Activated CD8-positive, alpha-beta memory T cell treated with anti-CD3 and anti-CD28 coated beads, Interleukin-2, amount 10 ng/mL, durations not matched to agents 7 days and 5 days (primary cell): Measurements from ENCODE around the gene CACTIN. TPM values are rescaled to one million over a fixed set of nuclear protein-coding genes. Genes with fewer than 3 reads are reported as not detected.
A peak's percentile ranks its signal among the peaks of the same experiment; 100 is the strongest.

Experiments used
- ATAC-seq: fragments of 150-1000 bp; cut with Tn5 transposase; one replicate; pipeline ENCODE4 v1.10.0; 2021; ENCODE audit warnings: moderate library complexity
- CTCF ChIA-PET: fragments of 350-600 bp; sonication (Branson Sonifier 250); formaldehyde crosslinking; loops from one replicate; lab custom pipeline; 2021; ENCODE audit warnings: antibody characterized with exemption; lab: Charles Lee
- DNase-seq: peaks from one replicate; pipeline ENCODE4 v3.0.0-alpha.2; 2020
- H3K27ac Mint-ChIP-seq: one replicate; pipeline ENCODE4 v1.8.0; 2021; ENCODE audit warnings: mild to moderate bottlenecking, mixed read lengths
- H3K27me3 Mint-ChIP-seq: one replicate; pipeline ENCODE4 v1.8.0; 2021; ENCODE audit warnings: mixed read lengths
- H3K36me3 Mint-ChIP-seq: one replicate; pipeline ENCODE4 v1.8.0; 2021; ENCODE audit warnings: mild to moderate bottlenecking, mixed read lengths
- H3K4me1 Mint-ChIP-seq: one replicate; pipeline ENCODE4 v1.8.0; 2021; ENCODE audit warnings: mixed read lengths
- H3K4me3 Mint-ChIP-seq: one replicate; pipeline ENCODE4 v1.8.0; 2021; ENCODE audit warnings: mild to moderate bottlenecking, moderate library complexity, mixed read lengths
- H3K9me3 Mint-ChIP-seq: one replicate; pipeline ENCODE4 v1.8.0; 2022; ENCODE audit warnings: low read depth, mixed read lengths
- total RNA-seq, 2 experiments: library from RNA; stranded (reverse); gene quantifications; one replicate each; pipeline ENCODE4 v1.2.3, GENCODE V29; 2021

The CACTIN gene
- total RNA-seq, 2 experiments from 2014 or later = 33.4 to 33.7 TPM

DNA sequence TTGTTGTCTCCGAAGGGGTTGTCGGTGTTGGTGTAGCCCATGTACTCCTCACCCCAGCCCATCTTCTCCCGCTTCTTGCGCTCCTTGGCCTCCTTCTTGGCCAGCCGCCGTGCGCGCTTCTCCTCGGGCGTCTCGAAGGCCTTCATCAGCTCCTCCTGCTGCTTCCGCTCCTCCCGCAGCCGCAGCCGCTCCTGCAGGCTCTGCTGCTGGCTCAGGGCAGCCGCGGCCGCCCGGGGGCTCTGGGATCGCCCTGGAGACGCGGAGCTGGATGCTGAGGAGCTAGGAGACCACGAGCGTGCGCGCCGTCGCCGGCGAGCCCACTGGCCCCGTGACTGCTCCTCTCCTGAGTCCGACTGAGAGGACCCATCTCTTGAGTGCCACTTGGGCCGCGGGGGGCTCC lies 2.9 kb downstream of the CACTIN start:
- Mint-ChIP-seq H3K36me3 (peaks cover 5% of the 10 kb centered on the region), H3K27ac (no peak overlapping the region), H3K4me3 (no peak overlapping the region), H3K27me3 (no peaks in the 10 kb centered on the region), H3K4me1 (peaks cover 24% of the 10 kb centered on the region), H3K9me3 (no peaks in the 10 kb centered on the region)
- CTCF ChIA-PET = no interaction called here
- no peak for DNase-seq
- ATAC-seq = no peak

DNA sequence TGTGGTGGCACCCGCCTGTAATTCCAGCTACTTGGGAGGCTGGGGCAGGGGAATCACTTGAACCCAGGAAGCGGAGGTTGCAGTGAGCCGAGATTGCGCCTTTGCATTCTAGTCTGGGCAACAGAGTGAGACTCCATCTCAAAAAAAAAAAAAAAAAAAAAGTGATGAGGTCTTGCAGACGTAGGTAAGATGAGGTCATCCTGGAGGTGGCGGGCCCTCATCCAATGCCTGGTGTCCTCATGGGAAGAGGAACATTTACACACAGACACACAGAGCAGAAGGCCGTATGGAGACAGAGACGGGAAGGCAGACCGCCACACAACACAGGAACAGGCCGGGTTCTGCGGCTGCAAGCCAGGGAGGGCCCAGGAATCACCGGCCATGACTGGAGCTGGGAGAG lies 4.4 kb downstream of the CACTIN start:
- DNase-seq = no peak
- Mint-ChIP-seq H3K4me3 (no peak overlapping the region), H3K27me3 (no peaks in the 10 kb centered on the region), H3K4me1 (peaks cover 24% of the 10 kb centered on the region), H3K27ac (no peak overlapping the region), H3K36me3 (peaks cover 5% of the 10 kb centered on the region), H3K9me3 (no peaks in the 10 kb centered on the region)
- CTCF ChIA-PET = no interaction called here
- no peak for ATAC-seq

- CTCF ChIA-PET = no interaction called here
These were observed 4.9 kb downstream of the CACTIN start for GRCh38 chr19:3621689-3622088.

GRCh38 chr19:3620817-3621547 lies 5.6 kb downstream of the CACTIN start:
- Mint-ChIP-seq H3K36me3 (peaks cover 5% of the 10 kb centered on the region), H3K4me3 (no peak overlapping the region), H3K27ac (no peak overlapping the region), H3K4me1 (peaks cover 18% of the 10 kb centered on the region), H3K27me3 (no peaks in the 10 kb centered on the region), H3K9me3 (no peaks in the 10 kb centered on the region)
- DNase-seq = no peak
- CTCF ChIA-PET = no interaction called here
- no peak for ATAC-seq

More at GRCh38 chr19:3621689-3622088, 4.9 kb downstream of the CACTIN start:
- DNase-seq (no peak), ATAC-seq (no peak)
- H3K4me1 Mint-ChIP-seq = peaks cover 21% of the 10 kb centered on the region
- no peaks in the 10 kb centered on the region for H3K9me3 Mint-ChIP-seq
- peaks cover 5% of the 10 kb centered on the region for H3K36me3 Mint-ChIP-seq
- no peak overlapping the region for H3K27ac Mint-ChIP-seq
- H3K4me3 Mint-ChIP-seq = no peak overlapping the region
- H3K27me3 Mint-ChIP-seq = no peaks in the 10 kb centered on the region

- Mint-ChIP-seq H3K4me1 (peaks cover 11% of the 10 kb centered on the region), H3K36me3 (peaks cover 5% of the 10 kb centered on the region), H3K27me3 (no peaks in the 10 kb centered on the region), H3K27ac (no peak overlapping the region), H3K9me3 (no peaks in the 10 kb centered on the region), H3K4me3 (no peak overlapping the region)
- ATAC-seq (no peak), DNase-seq (no peak)
- CTCF ChIA-PET = interaction anchor here (1.7 kb wide), 1 partner anchor 15 kb away, joined by 3 read pairs; no protein-coding TSS in a partner anchor
These were observed 6.3 kb downstream of the CACTIN start for GRCh38 chr19:3620145-3620816.

DNA sequence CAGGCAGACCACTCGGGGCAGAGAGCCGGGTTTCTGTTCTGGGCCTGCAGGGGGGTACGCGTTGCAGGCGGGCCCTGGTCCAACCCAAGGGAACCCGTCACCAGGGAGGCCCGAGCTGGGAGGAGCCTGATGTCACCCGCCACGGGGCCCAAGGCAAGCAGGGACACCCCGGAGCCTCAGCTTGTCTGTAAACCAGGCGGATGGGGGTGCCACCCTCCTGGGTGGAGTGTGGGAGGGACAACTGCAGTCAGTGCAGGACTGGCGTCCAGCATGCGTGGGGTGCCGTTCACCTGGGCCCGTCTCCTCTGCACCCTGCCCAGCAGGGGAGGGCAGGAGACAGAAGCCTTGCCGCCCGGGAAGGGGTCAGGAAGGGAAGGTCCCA lies 7.0 kb downstream of the CACTIN start:
- DNase-seq = no peak
- CTCF ChIA-PET = interaction anchor here (1.4 to 1.9 kb wide), 3 partner anchors 15 to 46 kb away, joined by 3 to 9 read pairs (median 3); no protein-coding TSS in a partner anchor
- no peak overlapping the region for H3K27ac Mint-ChIP-seq
- H3K36me3 Mint-ChIP-seq = peaks cover 5% of the 10 kb centered on the region
- H3K9me3 Mint-ChIP-seq = no peaks in the 10 kb centered on the region
- no peak overlapping the region for H3K4me3 Mint-ChIP-seq
- H3K4me1 Mint-ChIP-seq = peaks cover 7% of the 10 kb centered on the region
- no peak for ATAC-seq
- no peaks in the 10 kb centered on the region for H3K27me3 Mint-ChIP-seq

GRCh38 chr19:3618811-3619630 lies 7.6 kb downstream of the CACTIN start:
- DNase-seq = no peak
- Mint-ChIP-seq H3K9me3 (no peaks in the 10 kb centered on the region), H3K36me3 (peaks cover 5% of the 10 kb centered on the region), H3K27me3 (no peaks in the 10 kb centered on the region), H3K27ac (no peak overlapping the region), H3K4me3 (no peak overlapping the region), H3K4me1 (peaks cover 1% of the 10 kb centered on the region)
- CTCF ChIA-PET = interaction anchor here (0.6 to 1.9 kb wide), 6 partner anchors 14 to 1239 kb away, joined by 3 to 13 read pairs (median 4); no protein-coding TSS in a partner anchor
- ATAC-seq = no peak

DNA sequence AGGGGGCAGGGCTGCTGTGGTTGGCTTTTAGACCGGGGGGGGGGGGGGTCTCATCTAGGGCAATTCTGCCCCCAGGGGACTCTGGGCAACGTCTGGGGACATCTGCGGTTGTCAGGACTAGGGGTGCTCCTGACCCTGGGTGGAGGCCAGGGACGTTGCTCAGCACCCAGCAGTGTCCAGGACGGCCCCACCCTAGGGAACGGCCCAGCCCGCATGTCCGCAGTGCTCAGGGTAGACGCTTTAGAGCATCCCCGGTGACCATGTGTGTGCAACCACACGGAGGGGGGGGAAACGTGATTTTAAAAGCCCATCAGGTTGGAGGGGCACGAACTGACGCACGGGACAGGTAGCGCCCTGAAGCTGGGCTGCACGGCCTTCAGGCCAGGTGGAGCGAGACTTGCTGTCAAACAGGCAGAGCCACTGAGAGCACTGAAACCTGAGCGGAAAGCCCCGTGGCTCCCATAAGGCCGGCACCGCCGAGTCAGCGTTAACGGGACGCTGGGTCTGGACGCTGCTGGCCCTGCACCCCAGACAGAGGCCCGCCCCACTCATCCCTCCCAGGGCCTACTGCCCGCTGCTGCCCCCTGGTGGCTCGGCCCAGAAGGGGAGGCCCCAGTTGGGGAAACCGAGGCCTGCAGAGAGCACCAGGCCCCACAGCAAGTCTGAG lies 8.3 kb downstream of the CACTIN start:
- no peaks in the 10 kb centered on the region for H3K27me3 Mint-ChIP-seq
- H3K4me3 Mint-ChIP-seq = no peak overlapping the region
- H3K4me1 Mint-ChIP-seq = no peaks in the 10 kb centered on the region
- ATAC-seq = peak; percentile 68
- H3K9me3 Mint-ChIP-seq = no peaks in the 10 kb centered on the region
- peak; percentile 58 for DNase-seq
- CTCF ChIA-PET = interaction anchor here (1.0 to 1.9 kb wide), 4 partner anchors 30 to 73 kb away, joined by 3 to 13 read pairs (median 6); no protein-coding TSS in a partner anchor
- peaks cover 5% of the 10 kb centered on the region for H3K36me3 Mint-ChIP-seq
- H3K27ac Mint-ChIP-seq = no peak overlapping the region

GRCh38 chr19:3617463-3617862 lies 9.1 kb downstream of the CACTIN start:
- H3K36me3 Mint-ChIP-seq = peaks cover 2% of the 10 kb centered on the region
- H3K4me3 Mint-ChIP-seq = no peak overlapping the region
- DNase-seq (no peak), ATAC-seq (no peak)
- H3K9me3 Mint-ChIP-seq = no peaks in the 10 kb centered on the region
- H3K27ac Mint-ChIP-seq = no peak overlapping the region
- CTCF ChIA-PET = no interaction called here
- no peaks in the 10 kb centered on the region for H3K27me3 Mint-ChIP-seq
- H3K4me1 Mint-ChIP-seq = no peaks in the 10 kb centered on the region

GRCh38 chr19:3615524-3616135 lies 11.0 kb downstream of the CACTIN start:
- H3K4me3 Mint-ChIP-seq = no peak overlapping the region
- no peak for DNase-seq
- no peak for ATAC-seq
- H3K27ac Mint-ChIP-seq = no peak overlapping the region
- no peaks in the 10 kb centered on the region for H3K27me3 Mint-ChIP-seq
- no peaks in the 10 kb centered on the region for H3K4me1 Mint-ChIP-seq
- no peaks in the 10 kb centered on the region for H3K9me3 Mint-ChIP-seq
- peaks cover 4% of the 10 kb centered on the region for H3K36me3 Mint-ChIP-seq
- CTCF ChIA-PET = interaction anchor here (1.0 to 1.6 kb wide), 2 partner anchors 23 to 71 kb away, joined by 3 read pairs; no protein-coding TSS in a partner anchor

- ATAC-seq = no peak
- Mint-ChIP-seq H3K27me3 (no peaks in the 10 kb centered on the region), H3K27ac (no peak overlapping the region), H3K36me3 (peaks cover 4% of the 10 kb centered on the region), H3K4me1 (no peaks in the 10 kb centered on the region), H3K4me3 (no peak overlapping the region), H3K9me3 (no peaks in the 10 kb centered on the region)
- DNase-seq = no peak
- CTCF ChIA-PET = interaction anchor here (1.0 to 1.6 kb wide), 2 partner anchors 23 to 70 kb away, joined by 3 read pairs; no protein-coding TSS in a partner anchor
These were observed 11.6 kb downstream of the CACTIN start for GRCh38 chr19:3614858-3615505.
